HepG2 (cell line): ENCODE results near the gene ATRN. TPM values are rescaled to one million over a fixed set of nuclear protein-coding genes. Genes with fewer than 3 reads are reported as not detected.

Experiments used
- EEA1 ChIP-seq: sonication (generic); formaldehyde crosslinking; IDR thresholded peaks from 2 replicates; pipeline ENCODE4 v1.5.1; 2020; ENCODE audit warnings: mild to moderate bottlenecking, missing genetic modification reagents, borderline replicate concordance
- GABPB1 ChIP-seq: IDR thresholded peaks from 2 replicates; pipeline ENCODE4 v1.6.1; 2016; ENCODE audit warnings: mild to moderate bottlenecking, missing genetic modification reagents, moderate library complexity, missing compliant biosample characterization
- LBX2 ChIP-seq: sonication (generic); formaldehyde crosslinking; IDR thresholded peaks from 2 replicates; pipeline ENCODE4 v1.5.0; 2020; ENCODE audit warnings: missing genetic modification reagents, mild to moderate bottlenecking, borderline replicate concordance
- NFATC3 ChIP-seq: sonication (generic); formaldehyde crosslinking; IDR thresholded peaks from 2 replicates; pipeline ENCODE4 v1.5.1; 2020; ENCODE audit warnings: mild to moderate bottlenecking, missing genetic modification reagents
- NFKB2 ChIP-seq: sonication (generic); formaldehyde crosslinking; IDR thresholded peaks from 2 replicates; pipeline ENCODE4 v1.4.0; 2020; ENCODE audit warnings: missing genetic modification reagents, borderline replicate concordance
- NFKBIZ ChIP-seq: IDR thresholded peaks from 2 replicates; pipeline ENCODE4 v1.6.1; 2018; ENCODE audit warnings: missing genetic modification reagents, missing compliant biosample characterization
- SNAPC4 ChIP-seq: sonication (generic); formaldehyde crosslinking; IDR thresholded peaks from 2 replicates; pipeline ENCODE4 v1.4.0; 2020; ENCODE audit warnings: mild to moderate bottlenecking, missing genetic modification reagents
- TOE1 ChIP-seq: sonication (generic); formaldehyde crosslinking; IDR thresholded peaks from 2 replicates; pipeline ENCODE4 v1.4.0; 2020; ENCODE audit warnings: mild to moderate bottlenecking, missing genetic modification reagents
- ZBTB33 ChIP-seq: sonication (generic); formaldehyde crosslinking; IDR thresholded peaks from 2 replicates; pipeline ENCODE4 v1.4.0; 2020; ENCODE audit warnings: missing genetic modification reagents
- ZBTB37 ChIP-seq: sonication (generic); formaldehyde crosslinking; IDR thresholded peaks from 2 replicates; pipeline ENCODE4 v1.4.0; 2020; ENCODE audit warnings: mild to moderate bottlenecking, missing genetic modification reagents
- ZBTB43 ChIP-seq: sonication (generic); formaldehyde crosslinking; conservative IDR thresholded peaks from 2 replicates; pipeline ENCODE4 v1.4.0; 2020; ENCODE audit warnings: missing genetic modification reagents
- ZNF326 ChIP-seq: sonication (generic); formaldehyde crosslinking; IDR thresholded peaks from 2 replicates; pipeline ENCODE4 v1.4.0; 2020; ENCODE audit warnings: missing genetic modification reagents, borderline replicate concordance
- ZNF414 ChIP-seq: sonication (generic); formaldehyde crosslinking; IDR thresholded peaks from 2 replicates; pipeline ENCODE4 v1.5.0; 2020; ENCODE audit warnings: missing genetic modification reagents
- ZNF577 ChIP-seq: sonication (generic); formaldehyde crosslinking; IDR thresholded peaks from 2 replicates; pipeline ENCODE4 v1.4.0; 2020; ENCODE audit warnings: mild to moderate bottlenecking, low read depth, missing genetic modification reagents, borderline replicate concordance
- ZNF704 ChIP-seq: sonication (generic); formaldehyde crosslinking; IDR thresholded peaks from 2 replicates; pipeline ENCODE4 v1.8.1; 2023; ENCODE audit warnings: mild to moderate bottlenecking, inconsistent platforms, moderate library complexity, missing genetic modification reagents, borderline replicate concordance
- polyA plus RNA-seq, 8 experiments: library from polyadenylated mRNA; depleted of rRNA in 3 of 8; stranded (reverse) in 7 of 8; unstranded in 1 of 8; fragments of >200 nt; fragmentation: Illumina TruSeq in 4 of 8; extraction: Trizol in 4 of 8; gene quantifications; 2 replicates each; pipeline versions ENCODE4 v1.2.1 to v1.2.3, GENCODE V29; 2011 to 2016; ENCODE audit warnings: low read depth in 4 of 8, missing spikeins in 1 of 8, mixed read lengths in 1 of 8; ENCODE audit not compliant: insufficient read depth in 1 of 8
- total RNA-seq, 5 experiments: library from RNA; depleted of rRNA; stranded (reverse); fragments of >200 nt; fragmentation: Illumina TruSeq; extraction: Trizol; gene quantifications; 2 replicates each; pipeline ENCODE4 v1.2.3, GENCODE V29; 2016; ENCODE audit warnings: low read depth in 1 of 5

The ATRN gene
- total and polyA plus RNA-seq, 2 of the 13 experiments (the other 11 are each of a cell fraction or from before 2014, with no cell fraction given) = 44.2 to 81.1 TPM

- TF ChIP-seq ZNF326 (peak; percentile 34; the same call in 1 of the 2 replicates), NFKBIZ (CRISPR knock-in tag) (no peak), GABPB1 (CRISPR knock-in tag) (peak; percentile 41; the same call in 1 of the 2 replicates), LBX2 (CRISPR knock-in tag) (no peak; the same call in 1 of the 2 replicates), ZBTB33 (CRISPR knock-in tag) (0 out of 2 replicates have a peak, but pooled peaks have one; percentile 12), EEA1 (CRISPR knock-in tag) (no peak), NFKB2 (peak; percentile 85; the same call in 1 of the 2 replicates), SNAPC4 (0 out of 2 replicates have a peak, but pooled peaks have one; percentile 15), NFATC3 (no peak; the same call in 1 of the 2 replicates), ZNF577 (CRISPR knock-in tag) (no peak), ZNF704 (no peak), ZBTB43 (CRISPR knock-in tag) (no peak), TOE1 (CRISPR knock-in tag) (no peak), ZNF414 (CRISPR knock-in tag) (peak; percentile 77; the same call in 1 of the 2 replicates), ZBTB37 (no peak)
These were observed 188.1 kb downstream of the ATRN start (continued) for GRCh38 chr20:3658716-3659491.
